Loucy (cell line): ENCODE measurements around the gene KCNQ2.

Source experiments
- H2AFZ ChIP-seq: fragments of 200-600 bp; sonication (generic); 2 replicates; pipeline ENCODE4 v1.6.0; 2016; ENCODE audit warnings: antibody characterized with exemption, mild to moderate bottlenecking, low read length, moderate library complexity
- H3F3A ChIP-seq: fragments of 200-600 bp; 2 replicates; pipeline ENCODE4 v1.6.0; 2016; ENCODE audit warnings: antibody characterized with exemption, low read depth, mild to moderate bottlenecking
- H3K27me3 ChIP-seq: fragments of 200-600 bp; sonication (generic); 2 replicates; pipeline ENCODE4 v1.6.1; 2014; ENCODE audit warnings: low read length, mild to moderate bottlenecking; ENCODE audit not compliant: insufficient read depth, poor library complexity, severe bottlenecking
- H3K36me3 ChIP-seq: fragments of 200-600 bp; sonication (generic); 2 replicates; pipeline ENCODE4 v1.6.1; 2016; ENCODE audit warnings: low read length; ENCODE audit not compliant: insufficient read depth
- H3K4me1 ChIP-seq: fragments of 200-600 bp; sonication (generic); 2 replicates; pipeline ENCODE4 v1.5.1; 2014; ENCODE audit warnings: low read length, mild to moderate bottlenecking; ENCODE audit not compliant: insufficient read depth, poor library complexity, severe bottlenecking
- H3K4me2 ChIP-seq: fragments of 200-600 bp; sonication (generic); 2 replicates; pipeline ENCODE4 v1.6.0; 2014; ENCODE audit warnings: antibody characterized with exemption, low read length, low read depth, mild to moderate bottlenecking; ENCODE audit not compliant: poor library complexity, severe bottlenecking
- H3K4me3 ChIP-seq: fragments of 200-600 bp; sonication (generic); 2 replicates; pipeline ENCODE4 v1.5.1; 2014; ENCODE audit warnings: low read length, mild to moderate bottlenecking, mixed read lengths; ENCODE audit not compliant: poor library complexity, severe bottlenecking
- H3K79me2 ChIP-seq: fragments of 200-600 bp; sonication (generic); 2 replicates; pipeline ENCODE4 v1.6.1; 2014; ENCODE audit warnings: low read length; ENCODE audit not compliant: insufficient read depth
- H3K9ac ChIP-seq: fragments of 200-600 bp; sonication (generic); 2 replicates; pipeline ENCODE4 v1.6.0; 2014; ENCODE audit warnings: mild to moderate bottlenecking, low read depth, low read length, moderate library complexity; ENCODE audit not compliant: poor library complexity, severe bottlenecking
- H3K9me2 ChIP-seq: fragments of 200-600 bp; sonication (generic); replicated peaks from 2 replicates; pipeline ENCODE4 v1.6.1; 2016; ENCODE audit warnings: low read depth, low read length, mixed read lengths
- H3K9me3 ChIP-seq: fragments of 200-600 bp; sonication (generic); 2 replicates; pipeline ENCODE4 v1.6.1; 2014; ENCODE audit warnings: mild to moderate bottlenecking, antibody characterized with exemption, low read length, low read depth; ENCODE audit not compliant: insufficient read depth
- H4K20me1 ChIP-seq: fragments of 200-600 bp; sonication (generic); 2 replicates; pipeline ENCODE4 v1.6.0; 2014; ENCODE audit warnings: antibody characterized with exemption, low read length, mild to moderate bottlenecking; ENCODE audit not compliant: insufficient read depth, poor library complexity, severe bottlenecking
- EZH2phosphoT487 ChIP-seq: fragments of 200-600 bp; IDR thresholded peaks from 2 replicates; pipeline ENCODE4 v1.6.1; 2018; ENCODE audit warnings: antibody characterized with exemption, mild to moderate bottlenecking, moderate library complexity, borderline replicate concordance
- TF ChIP-seq, protein P1 (sequence below): fragments of 200-600 bp; sonication (generic); conservative IDR thresholded peaks from 2 replicates; pipeline ENCODE4 v1.5.1; 2014; ENCODE audit warnings: mild to moderate bottlenecking, antibody characterized with exemption, low read length

Gene KCNQ2

DNA sequence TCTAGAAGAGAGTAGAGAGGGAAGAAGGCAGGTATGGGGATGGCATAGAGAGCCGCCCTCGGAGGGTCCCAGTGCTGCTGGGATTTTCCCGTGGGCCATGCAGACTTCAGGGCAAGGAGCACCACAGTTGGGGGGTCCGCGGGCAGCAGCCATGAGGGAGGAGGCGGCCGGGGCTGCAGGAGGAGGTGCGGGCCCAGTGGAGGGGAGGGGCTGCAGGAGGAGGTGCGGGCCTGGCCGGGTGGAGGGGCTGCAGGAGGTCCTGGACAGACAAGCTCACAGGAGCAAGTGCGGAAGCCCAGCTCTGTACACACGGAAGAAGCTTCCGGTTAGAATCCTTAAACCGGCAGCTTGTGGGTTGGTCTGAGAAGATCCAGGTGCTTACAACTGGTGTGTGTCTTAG lies 76.7 kb downstream of the KCNQ2 start:
- H3K4me1 ChIP-seq = no peaks in the 10 kb centered on the region
- H4K20me1 ChIP-seq = no peaks in the 10 kb centered on the region
- H3K9me3 ChIP-seq = no peaks in the 10 kb centered on the region
- no peaks in the 10 kb centered on the region for H3F3A ChIP-seq
- no peak overlapping the region for H2AFZ ChIP-seq
- no peak overlapping the region for H3K4me2 ChIP-seq
- no peak overlapping the region for H3K9ac ChIP-seq
- H3K36me3 ChIP-seq = no peaks in the 10 kb centered on the region
- no peaks in the 10 kb centered on the region for H3K9me2 ChIP-seq
- no peak for TF ChIP-seq EZH2phosphoT487
- TF ChIP-seq, protein P1, sequence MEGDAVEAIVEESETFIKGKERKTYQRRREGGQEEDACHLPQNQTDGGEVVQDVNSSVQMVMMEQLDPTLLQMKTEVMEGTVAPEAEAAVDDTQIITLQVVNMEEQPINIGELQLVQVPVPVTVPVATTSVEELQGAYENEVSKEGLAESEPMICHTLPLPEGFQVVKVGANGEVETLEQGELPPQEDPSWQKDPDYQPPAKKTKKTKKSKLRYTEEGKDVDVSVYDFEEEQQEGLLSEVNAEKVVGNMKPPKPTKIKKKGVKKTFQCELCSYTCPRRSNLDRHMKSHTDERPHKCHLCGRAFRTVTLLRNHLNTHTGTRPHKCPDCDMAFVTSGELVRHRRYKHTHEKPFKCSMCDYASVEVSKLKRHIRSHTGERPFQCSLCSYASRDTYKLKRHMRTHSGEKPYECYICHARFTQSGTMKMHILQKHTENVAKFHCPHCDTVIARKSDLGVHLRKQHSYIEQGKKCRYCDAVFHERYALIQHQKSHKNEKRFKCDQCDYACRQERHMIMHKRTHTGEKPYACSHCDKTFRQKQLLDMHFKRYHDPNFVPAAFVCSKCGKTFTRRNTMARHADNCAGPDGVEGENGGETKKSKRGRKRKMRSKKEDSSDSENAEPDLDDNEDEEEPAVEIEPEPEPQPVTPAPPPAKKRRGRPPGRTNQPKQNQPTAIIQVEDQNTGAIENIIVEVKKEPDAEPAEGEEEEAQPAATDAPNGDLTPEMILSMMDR = no peak
- no peaks in the 10 kb centered on the region for H3K79me2 ChIP-seq
- H3K27me3 ChIP-seq = no peaks in the 10 kb centered on the region
- no peak overlapping the region for H3K4me3 ChIP-seq

DNA sequence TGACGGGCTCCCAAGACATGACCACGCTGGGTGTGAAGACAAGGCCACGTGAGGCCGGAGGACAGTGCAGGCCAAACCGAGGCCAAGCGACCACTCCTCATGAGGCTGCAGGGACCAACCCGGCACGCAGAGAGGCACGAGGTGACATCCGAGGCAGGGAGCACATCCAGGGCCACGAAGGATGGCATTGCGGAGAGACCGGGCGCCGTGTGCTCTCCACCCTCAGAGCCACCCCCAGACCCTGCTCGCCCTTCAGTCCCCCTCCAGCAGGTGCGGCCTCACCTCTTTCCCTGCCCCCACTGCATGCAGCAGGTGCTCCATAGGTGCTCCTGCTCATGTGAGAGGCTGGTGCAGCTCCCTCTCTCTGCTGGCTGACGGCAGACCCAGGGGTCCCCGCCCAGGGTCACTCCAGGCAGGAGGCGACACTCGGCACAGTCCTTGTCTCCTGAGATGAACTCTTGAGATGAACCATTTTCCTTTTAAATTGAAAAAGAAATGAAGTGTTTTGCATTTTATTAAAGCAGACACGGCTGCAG lies 77.5 kb downstream of the KCNQ2 start:
- no peaks in the 10 kb centered on the region for H3F3A ChIP-seq
- H3K36me3 ChIP-seq = no peaks in the 10 kb centered on the region
- H3K9ac ChIP-seq = no peak overlapping the region
- H3K79me2 ChIP-seq = no peaks in the 10 kb centered on the region
- H3K9me2 ChIP-seq = no peaks in the 10 kb centered on the region
- no peak overlapping the region for H2AFZ ChIP-seq
- no peaks in the 10 kb centered on the region for H4K20me1 ChIP-seq
- TF ChIP-seq, protein P1 = no peak
- TF ChIP-seq EZH2phosphoT487 = no peak
- H3K9me3 ChIP-seq = no peaks in the 10 kb centered on the region
- H3K4me2 ChIP-seq = no peak overlapping the region
- H3K27me3 ChIP-seq = no peaks in the 10 kb centered on the region
- H3K4me3 ChIP-seq = no peak overlapping the region
- no peaks in the 10 kb centered on the region for H3K4me1 ChIP-seq

GRCh38 chr20:63394069-63394919 lies 78.2 kb downstream of the KCNQ2 start:
- no peaks in the 10 kb centered on the region for H3K27me3 ChIP-seq

More at GRCh38 chr20:63394069-63394919, 78.2 kb downstream of the KCNQ2 start:
- Histone ChIP-seq H3K4me2 (no peak overlapping the region), H3K4me3 (no peak overlapping the region), H3K36me3 (no peaks in the 10 kb centered on the region), H3K9me2 (no peaks in the 10 kb centered on the region), H3K9me3 (no peaks in the 10 kb centered on the region), H4K20me1 (no peaks in the 10 kb centered on the region), H2AFZ (no peak overlapping the region), H3K79me2 (no peaks in the 10 kb centered on the region), H3K9ac (no peak overlapping the region), H3K4me1 (no peaks in the 10 kb centered on the region), H3F3A (no peaks in the 10 kb centered on the region)
- TF ChIP-seq EZH2phosphoT487 = no peak
- TF ChIP-seq, protein P1 = no peak
